Colonic mucosa (tissue), 4 donors: ENCODE results near the gene IPO8. TPM values are rescaled to one million over a fixed set of nuclear protein-coding genes. Genes with fewer than 3 reads are reported as not detected.

Experiments used
- DNase-seq: peaks from one replicate; pipeline ENCODE4 v3.0.0-alpha.2; 2020
- H3K27ac ChIP-seq: fragments of 200-600 bp; one replicate; pipeline ENCODE4 v1.8.0; 2021
- H3K27me3 ChIP-seq: fragments of 200-600 bp; one replicate; pipeline ENCODE4 v1.8.0; 2021
- H3K36me3 ChIP-seq: fragments of 200-600 bp; one replicate; pipeline ENCODE4 v1.8.0; 2021
- H3K4me1 ChIP-seq: fragments of 200-600 bp; one replicate; pipeline ENCODE4 v1.8.0; 2021; ENCODE audit warnings: mild to moderate bottlenecking
- H3K4me3 ChIP-seq: fragments of 200-600 bp; one replicate; pipeline ENCODE4 v1.8.0; 2021
- H3K9ac ChIP-seq, 2 donors: one replicate each; pipeline ENCODE4 v1.7.0; 2013; ENCODE audit warnings: control low read depth in 2 of 2, low read depth in 2 of 2, low read length in 2 of 2
- H3K9me3 ChIP-seq: fragments of 200-600 bp; one replicate; pipeline ENCODE4 v1.8.0; 2021
- intact Hi-C: fragments of 100-400 bp; cut with DNase I; formaldehyde crosslinking; loops from one replicate; pipeline ENCODE4 v1.14.1; 2022
- total RNA-seq, 2 donors: library from RNA; stranded (reverse); fragmentation: NEBNext Ultra II Directional in 1 of 2; extraction: Animal tissue kit (Norgen Biotek cat#: 25700) in 1 of 2; gene quantifications; one replicate each; pipeline ENCODE4 v1.2.1, GENCODE V29; 2021
- TF ChIP-seq, protein P1 (sequence below): fragments of 200-600 bp; IDR thresholded peaks from one replicate; pipeline ENCODE4 v1.8.0; 2022; ENCODE audit warnings: antibody characterized with exemption, mild to moderate bottlenecking
- donor health status: healthy.
- donor health status: DM: no; HTN: no; CAD: no.
- donor health status: DM: no; HTN: no; CAD: no.

IPO8 gene
- total RNA-seq, 2 donors from 2014 or later = 55.2 to 57.2 TPM

DNA sequence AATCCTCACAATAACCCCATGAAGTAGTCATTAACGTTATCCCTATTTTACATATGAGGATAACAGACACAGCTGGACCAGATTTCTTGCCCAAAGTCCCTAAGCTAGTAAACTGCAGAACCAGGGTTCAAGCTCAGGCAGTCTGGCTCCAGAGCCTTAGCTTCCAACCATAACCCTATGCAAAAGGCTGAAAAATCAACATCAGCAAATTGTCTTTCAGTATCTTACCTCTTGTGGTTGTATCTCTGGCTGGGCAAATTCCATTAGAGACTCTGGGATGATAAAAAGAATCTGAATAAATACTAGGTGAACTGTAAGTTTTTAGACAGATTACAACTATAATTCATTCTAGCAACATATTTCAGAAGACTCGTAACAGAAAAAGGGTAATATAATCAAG, 34.3 kb upstream of the IPO8 start:
- intact Hi-C loops = no loop called here
- Histone ChIP-seq H3K9me3 (no peaks in the 10 kb centered on the region), H3K4me1 (no peaks in the 10 kb centered on the region), H3K27me3 (no peaks in the 10 kb centered on the region), H3K4me3 (no peak overlapping the region), H3K36me3 (no peaks in the 10 kb centered on the region), H3K27ac (no peak overlapping the region), H3K9ac (no peak overlapping the region)
- DNase-seq = no peak
- TF ChIP-seq, protein P1, sequence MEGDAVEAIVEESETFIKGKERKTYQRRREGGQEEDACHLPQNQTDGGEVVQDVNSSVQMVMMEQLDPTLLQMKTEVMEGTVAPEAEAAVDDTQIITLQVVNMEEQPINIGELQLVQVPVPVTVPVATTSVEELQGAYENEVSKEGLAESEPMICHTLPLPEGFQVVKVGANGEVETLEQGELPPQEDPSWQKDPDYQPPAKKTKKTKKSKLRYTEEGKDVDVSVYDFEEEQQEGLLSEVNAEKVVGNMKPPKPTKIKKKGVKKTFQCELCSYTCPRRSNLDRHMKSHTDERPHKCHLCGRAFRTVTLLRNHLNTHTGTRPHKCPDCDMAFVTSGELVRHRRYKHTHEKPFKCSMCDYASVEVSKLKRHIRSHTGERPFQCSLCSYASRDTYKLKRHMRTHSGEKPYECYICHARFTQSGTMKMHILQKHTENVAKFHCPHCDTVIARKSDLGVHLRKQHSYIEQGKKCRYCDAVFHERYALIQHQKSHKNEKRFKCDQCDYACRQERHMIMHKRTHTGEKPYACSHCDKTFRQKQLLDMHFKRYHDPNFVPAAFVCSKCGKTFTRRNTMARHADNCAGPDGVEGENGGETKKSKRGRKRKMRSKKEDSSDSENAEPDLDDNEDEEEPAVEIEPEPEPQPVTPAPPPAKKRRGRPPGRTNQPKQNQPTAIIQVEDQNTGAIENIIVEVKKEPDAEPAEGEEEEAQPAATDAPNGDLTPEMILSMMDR = no peak

DNA sequence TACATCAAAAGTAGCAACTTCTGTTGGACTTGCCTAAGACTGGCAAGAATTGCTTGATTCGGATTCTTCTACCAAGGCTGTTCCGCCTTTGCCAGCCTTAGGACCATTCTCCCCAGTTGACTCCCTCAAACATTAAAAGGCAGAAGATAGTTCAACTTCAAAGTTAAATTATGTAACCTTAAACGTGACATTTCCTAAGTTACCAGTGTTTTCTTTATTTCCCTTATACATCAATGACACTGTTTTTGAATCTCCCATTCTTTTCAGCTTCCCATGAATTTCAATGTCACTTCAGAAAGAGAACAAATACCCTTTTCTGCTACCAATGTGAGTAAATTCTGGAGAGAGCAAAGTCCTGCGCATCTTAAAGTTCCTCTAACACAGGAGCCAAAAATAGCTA, 33.9 kb upstream of the IPO8 start:
- no peak overlapping the region for H3K9ac ChIP-seq

DNA sequence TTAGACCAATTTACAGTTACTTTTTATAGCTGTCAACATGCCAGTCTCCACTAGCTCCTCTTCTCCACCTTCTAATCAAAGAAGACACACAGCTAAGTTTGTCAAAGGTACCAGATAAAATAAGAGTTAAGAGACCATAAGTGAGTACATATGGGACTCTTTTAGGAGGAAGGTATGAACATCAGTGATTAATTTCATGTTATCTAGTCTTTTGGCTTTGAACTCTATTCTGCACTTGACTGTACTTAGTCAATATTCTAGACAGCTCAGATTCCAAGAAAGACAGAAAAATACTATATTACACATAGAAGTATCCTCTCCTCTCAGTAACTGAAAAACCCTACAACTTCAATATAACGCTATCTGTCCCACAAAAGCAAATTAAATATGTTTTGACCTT, 31.0 kb upstream of the IPO8 start:
- no peaks in the 10 kb centered on the region for H3K36me3 ChIP-seq

More for the DNA sequence above, 33.9 kb upstream of the IPO8 start:
- Histone ChIP-seq H3K27ac (no peak overlapping the region), H3K4me3 (no peak overlapping the region), H3K9me3 (no peaks in the 10 kb centered on the region), H3K36me3 (no peaks in the 10 kb centered on the region), H3K4me1 (no peaks in the 10 kb centered on the region), H3K27me3 (no peaks in the 10 kb centered on the region)
- intact Hi-C loops = no loop called here
- TF ChIP-seq, protein P1 = no peak
- DNase-seq = no peak

DNA sequence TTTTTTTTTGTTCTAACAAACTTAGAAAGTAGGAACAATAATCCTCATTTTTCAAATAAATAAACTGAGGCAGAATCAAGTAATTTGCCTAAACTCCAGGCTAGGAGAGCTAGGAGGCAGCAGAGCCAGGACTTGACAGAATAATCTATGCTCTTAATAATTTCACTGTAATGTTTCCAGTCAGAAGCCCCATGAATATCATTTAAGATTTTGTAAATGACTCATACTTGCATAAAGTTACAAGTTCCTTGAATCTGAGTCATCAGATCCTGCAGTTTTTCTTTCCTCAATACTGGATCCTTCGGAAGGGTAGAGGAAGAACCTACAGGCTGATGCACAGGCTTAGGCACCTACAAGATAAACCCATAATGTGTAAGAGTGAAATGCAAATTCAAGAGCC, 30.1 kb upstream of the IPO8 start:
- Histone ChIP-seq H3K4me1 (no peaks in the 10 kb centered on the region), H3K9me3 (no peaks in the 10 kb centered on the region), H3K9ac (no peak overlapping the region), H3K27me3 (no peaks in the 10 kb centered on the region), H3K4me3 (no peak overlapping the region), H3K36me3 (no peaks in the 10 kb centered on the region), H3K27ac (no peak overlapping the region)
- intact Hi-C loops = no loop called here
- TF ChIP-seq, protein P1 = no peak
- no peak for DNase-seq

More for the DNA sequence above, 31.0 kb upstream of the IPO8 start:
- Histone ChIP-seq H3K9ac (no peak overlapping the region), H3K27ac (no peak overlapping the region), H3K9me3 (no peaks in the 10 kb centered on the region), H3K4me1 (no peaks in the 10 kb centered on the region), H3K4me3 (no peak overlapping the region), H3K27me3 (no peaks in the 10 kb centered on the region)
- no peak for DNase-seq
- intact Hi-C loops = no loop called here
- TF ChIP-seq, protein P1 = no peak

DNA sequence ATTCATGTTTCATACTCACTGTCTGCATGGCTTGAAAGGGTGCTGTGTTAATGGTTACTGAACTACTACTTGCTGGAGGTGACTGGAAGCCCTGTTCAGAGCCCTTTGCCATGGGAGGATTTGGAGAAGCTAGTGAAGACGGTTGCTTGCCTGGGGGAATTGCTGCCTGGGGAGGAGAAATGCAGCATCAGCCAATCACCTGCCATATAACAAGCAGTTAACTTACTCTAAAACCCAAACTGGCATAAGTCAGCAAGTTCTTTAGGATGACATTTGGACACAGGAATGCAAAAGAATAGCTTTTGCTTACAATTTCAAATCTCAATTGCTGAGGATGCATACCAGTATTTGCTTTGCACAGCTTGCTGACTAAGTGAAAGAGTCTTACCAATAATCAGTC, 23.4 kb upstream of the IPO8 start:
- DNase-seq = no peak
- intact Hi-C loops = no loop called here
- no peaks in the 10 kb centered on the region for H3K27me3 ChIP-seq
- no peak overlapping the region for H3K27ac ChIP-seq
- no peak overlapping the region for H3K4me3 ChIP-seq
- H3K4me1 ChIP-seq = no peaks in the 10 kb centered on the region
- no peaks in the 10 kb centered on the region for H3K36me3 ChIP-seq
- no peak overlapping the region for H3K9ac ChIP-seq
- no peaks in the 10 kb centered on the region for H3K9me3 ChIP-seq
- TF ChIP-seq, protein P1 = no peak
